H1 (cell line): Measurements from ENCODE around the gene SSC5D. TPM values are rescaled to one million over a fixed set of nuclear protein-coding genes. Genes with fewer than 3 reads are reported as not detected.

Experiments
- CTCF ChIA-PET: fragments of 300-600 bp; sonication (Branson Sonifier 250); formaldehyde crosslinking; loops from one replicate; lab custom pipeline; 2021; ENCODE audit not compliant: partially characterized antibody; lab: Charles Lee
- POLR2A ChIA-PET: fragments of 300-600 bp; sonication (Branson Sonifier 250); formaldehyde crosslinking; loops from one replicate; lab custom pipeline; 2021; ENCODE audit warnings: inconsistent platforms; ENCODE audit not compliant: partially characterized antibody; lab: Charles Lee
- DNase-seq, 2 experiments: peaks; one replicate each; pipeline versions ENCODE4 v3.0.0 to v3.0.0-alpha.2; 2010 to 2022; ENCODE audit warnings: low spot score in 2 of 2, low read depth in 1 of 2, mixed read lengths in 1 of 2
- FAIRE-seq: peaks from 2 replicates; lab custom pipeline; 2011; peaks lifted over from hg19 to GRCh38; lab: Jason Lieb, UNC
- H2AFZ ChIP-seq: 2 replicates; pipeline ENCODE4 v1.8.1; 2012; ENCODE audit warnings: low read length, inconsistent platforms
- H2AK5ac ChIP-seq: 2 replicates; pipeline ENCODE4 v1.6.1; 2013; ENCODE audit warnings: low read depth, low read length
- H2BK120ac ChIP-seq: replicated peaks from 2 replicates; pipeline ENCODE3; 2013; ENCODE audit warnings: low read depth, low read length, inconsistent platforms
- H2BK12ac ChIP-seq: 2 replicates; pipeline ENCODE4 v1.6.1; 2013; ENCODE audit warnings: low read depth, low read length
- H2BK15ac ChIP-seq: 2 replicates; pipeline ENCODE4 v1.6.1; 2013; ENCODE audit warnings: low read length
- H2BK20ac ChIP-seq: 2 replicates; pipeline ENCODE4 v1.6.1; 2013; ENCODE audit warnings: low read length
- H2BK5ac ChIP-seq: 2 replicates; pipeline ENCODE4 v1.6.1; 2013; ENCODE audit warnings: low read depth, low read length
- H3K14ac ChIP-seq: 2 replicates; pipeline ENCODE4 v1.6.1; 2013; ENCODE audit warnings: inconsistent platforms; ENCODE audit not compliant: insufficient read length
- H3K18ac ChIP-seq: 2 replicates; pipeline ENCODE4 v1.6.1; 2013; ENCODE audit warnings: low read length; ENCODE audit errors: extremely low read depth
- H3K23ac ChIP-seq: 2 replicates; pipeline ENCODE4 v1.6.1; 2013; ENCODE audit warnings: inconsistent platforms; ENCODE audit not compliant: insufficient read length
- H3K23me2 ChIP-seq: 2 replicates; pipeline ENCODE4 v1.6.1; 2013; ENCODE audit warnings: low read depth, low read length
- H3K27ac ChIP-seq: 2 replicates; pipeline ENCODE4 v1.6.1; 2011; ENCODE audit warnings: low read depth, low read length, inconsistent platforms
- H3K27me3 ChIP-seq, 4 experiments: replicated peaks in 1 of 4; 1 replicate in 1 of 4; 2 replicates in 3 of 4; pipeline versions ENCODE4 v1.6.1 to v1.8.1; 2011 to 2013; ENCODE audit warnings: low read length in 3 of 4, mild to moderate bottlenecking in 3 of 4, inconsistent platforms in 2 of 4, mixed read lengths in 2 of 4, moderate library complexity in 1 of 4; ENCODE audit not compliant: control insufficient read depth in 3 of 4, insufficient read depth in 3 of 4; ENCODE audit errors: extremely low read depth in 1 of 4
- H3K36me3 ChIP-seq, 4 experiments: 2 replicates each; pipeline versions ENCODE4 v1.6.1 to v1.8.1; 2011 to 2013; ENCODE audit warnings: mild to moderate bottlenecking in 4 of 4, low read length in 3 of 4, moderate library complexity in 2 of 4, control low read depth in 1 of 4, inconsistent platforms in 1 of 4; ENCODE audit not compliant: insufficient read depth in 4 of 4, control insufficient read depth in 2 of 4
- H3K4ac ChIP-seq: replicated peaks from 2 replicates; pipeline ENCODE3; 2013; ENCODE audit warnings: low read length, low read depth, mixed read lengths, inconsistent platforms; ENCODE audit not compliant: insufficient read length
- H3K4me1 ChIP-seq, 4 experiments: replicated peaks in 1 of 4; 1 replicate in 1 of 4; 2 replicates in 3 of 4; pipeline versions ENCODE4 v1.6.1 to v1.8.1; 2011 to 2013; ENCODE audit warnings: low read length in 3 of 4, inconsistent platforms in 2 of 4, mixed read lengths in 1 of 4; ENCODE audit not compliant: insufficient read depth in 4 of 4, control insufficient read depth in 3 of 4
- H3K4me2 ChIP-seq, 2 experiments: 2 replicates each; pipeline versions ENCODE4 v1.6.1 to v1.8.1; 2011 to 2013; ENCODE audit warnings: low read depth in 2 of 2, low read length in 2 of 2, control low read depth in 1 of 2, inconsistent platforms in 1 of 2, mild to moderate bottlenecking in 1 of 2; ENCODE audit not compliant: insufficient read depth in 1 of 2
- H3K4me3 ChIP-seq, 4 experiments: fragments of 200-600, 300-600 bp in 1 of 4; sonication (generic), shearing (Covaris generic), sonication (Bioruptor Twin) in 1 of 4; 2 replicates each; pipeline versions ENCODE4 v1.5.1 to v1.8.1; 2011 to 2016; ENCODE audit warnings: low read length in 4 of 4, low read depth in 3 of 4, control low read depth in 2 of 4, inconsistent platforms in 2 of 4, mild to moderate bottlenecking in 2 of 4, mixed read lengths in 1 of 4, moderate library complexity in 1 of 4; ENCODE audit not compliant: insufficient read depth in 2 of 4; ENCODE audit errors: extremely low read depth in 1 of 4
- H3K56ac ChIP-seq: replicated peaks from 2 replicates; pipeline ENCODE3; 2013; ENCODE audit warnings: low read depth, mild to moderate bottlenecking, mixed read lengths, low read length, inconsistent platforms; ENCODE audit not compliant: insufficient read length
- H3K79me1 ChIP-seq: 2 replicates; pipeline ENCODE4 v1.6.1; 2013; ENCODE audit warnings: low read depth, low read length, control low read depth
- H3K79me2 ChIP-seq, 2 experiments: 2 replicates each; pipeline versions ENCODE4 v1.6.1 to v1.8.1; 2012 to 2013; ENCODE audit warnings: low read length in 2 of 2, mild to moderate bottlenecking in 2 of 2, inconsistent platforms in 1 of 2; ENCODE audit not compliant: insufficient read depth in 2 of 2, control insufficient read depth in 1 of 2
- H3K9ac ChIP-seq, 4 experiments: replicated peaks in 1 of 4; 1 replicate in 1 of 4; 2 replicates in 3 of 4; pipeline versions ENCODE4 v1.6.1 to v1.8.1; 2011 to 2013; ENCODE audit warnings: low read depth in 3 of 4, low read length in 3 of 4, control low read depth in 2 of 4, mild to moderate bottlenecking in 2 of 4, moderate library complexity in 2 of 4, inconsistent platforms in 1 of 4; ENCODE audit errors: extremely low read depth in 1 of 4
- H3K9me3 ChIP-seq, 2 experiments: 2 replicates each; pipeline versions ENCODE4 v1.6.1 to v1.8.1; 2012 to 2013; ENCODE audit warnings: mild to moderate bottlenecking in 2 of 2, moderate library complexity in 2 of 2, control low read depth in 1 of 2, inconsistent platforms in 1 of 2, low read depth in 1 of 2, low read length in 1 of 2, mixed read lengths in 1 of 2; ENCODE audit not compliant: insufficient read depth in 2 of 2
- H4K20me1 ChIP-seq, 2 experiments: replicated peaks in 1 of 2; 2 replicates each; pipeline versions ENCODE3 to v1.8.1; 2011 to 2013; ENCODE audit warnings: inconsistent platforms in 2 of 2, low read length in 2 of 2, mild to moderate bottlenecking in 1 of 2; ENCODE audit not compliant: insufficient read depth in 2 of 2, control insufficient read depth in 1 of 2
- H4K5ac ChIP-seq: 2 replicates; pipeline ENCODE4 v1.6.1; 2013; ENCODE audit warnings: low read length, low read depth, mixed read lengths, inconsistent platforms; ENCODE audit not compliant: insufficient read length
- H4K8ac ChIP-seq: 2 replicates; pipeline ENCODE4 v1.8.0; 2013; ENCODE audit warnings: mild to moderate bottlenecking, moderate library complexity, low read length, inconsistent platforms; ENCODE audit not compliant: insufficient read depth; ENCODE audit errors: extremely low read depth
- H4K91ac ChIP-seq: replicated peaks from 2 replicates; pipeline ENCODE3; 2013; ENCODE audit warnings: low read length, mixed read lengths, inconsistent platforms; ENCODE audit not compliant: insufficient read length
- SP1 ChIP-seq: IDR thresholded peaks from 2 replicates; pipeline ENCODE4 v1.6.1; 2011; ENCODE audit warnings: low read depth, low read length
- WGBS, 2 experiments: shearing (Covaris generic) in 1 of 2; methylation state at CpG; one replicate each; pipeline versions ENCODE4 v1.1.6 to v1.1.7; 2013 to 2015; ENCODE audit warnings: low lambda C conversion rate in 2 of 2, mixed read lengths in 2 of 2, inconsistent platforms in 1 of 2, low coverage in 1 of 2, missing lambda C conversion rate in 1 of 2; ENCODE audit not compliant: insufficient replicate concordance in 2 of 2, insufficient coverage in 1 of 2, insufficient read length in 1 of 2; ENCODE audit errors: extremely low coverage in 1 of 2, missing lambda C conversion rate in 1 of 2; 5-methylcytosine and 5-hydroxymethylcytosine counted together
- polyA plus RNA-seq, 7 experiments: library from polyadenylated mRNA; depleted of rRNA in 3 of 7; stranded (reverse) in 5 of 7; unstranded in 2 of 7; fragments of >200 nt in 5 of 7; fragments of 200-250 nt in 2 of 7; gene quantifications; 1 replicate in 5 of 7; 2 replicates in 1 of 7; 4 replicates in 1 of 7; pipeline versions ENCODE4 v1.2.1 to v1.2.3, GENCODE V29; 2011 to 2013; ENCODE audit warnings: missing spikeins in 2 of 7, mixed read lengths in 2 of 7
- total RNA-seq: library from RNA; stranded (reverse); fragmentation: NEBNext Ultra II Directional; extraction: Animal tissue kit (Norgen Biotek cat#: 25700); gene quantifications from 2 replicates; pipeline ENCODE4 v1.2.1, GENCODE V29; 2021
- TF ChIP-seq, protein P1 (sequence below): IDR thresholded peaks from 2 replicates; pipeline ENCODE4 v1.6.1; 2012; ENCODE audit warnings: inconsistent platforms

The SSC5D gene
- total and polyA plus RNA-seq, 2 of the 8 experiments (the other 6 are each of a cell fraction or from before 2014, with no cell fraction given) = 0.39 to 1.7 TPM

DNA sequence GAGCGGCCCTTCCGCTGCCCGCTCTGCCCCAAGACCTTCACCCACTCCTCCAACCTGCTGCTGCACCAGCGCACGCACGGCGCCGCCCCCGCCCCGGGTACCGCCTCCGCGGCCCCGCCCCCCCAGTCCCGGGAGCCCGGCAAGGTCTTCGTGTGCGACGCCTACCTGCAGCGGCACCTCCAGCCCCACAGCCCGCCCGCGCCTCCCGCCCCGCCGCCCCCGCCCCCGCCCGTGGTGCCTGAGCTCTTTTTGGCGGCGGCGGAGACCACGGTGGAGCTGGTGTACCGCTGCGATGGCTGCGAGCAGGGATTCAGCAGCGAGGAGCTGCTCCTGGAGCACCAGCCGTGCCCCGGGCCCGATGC is 6.5 kb upstream of the SSC5D start:
- no peak for FAIRE-seq
- POLR2A ChIA-PET = interaction anchor here (0.6 to 4.9 kb wide), 5 partner anchors 8 to 19 kb away, joined by 3 to 27 read pairs (median 3); no protein-coding TSS in a partner anchor

More for the DNA sequence above, 6.5 kb upstream of the SSC5D start:
- no peak overlapping the region for H3K56ac ChIP-seq
- WGBS, 2 experiments = 20% methylated on average over 2 of the region's 40 CpGs; no CpG with 5 or more reads in 1 of the 2 experiments
- H3K4me2 ChIP-seq = peak overlapping the region; percentile 1 to 53; a peak in 3 of 4 replicates
- no peaks in the 10 kb centered on the region for H3K27me3 ChIP-seq
- no peaks in the 10 kb centered on the region for H3K9me3 ChIP-seq
- H3K14ac ChIP-seq = no peak overlapping the region
- H3K79me1 ChIP-seq = peaks cover 13% of the 10 kb centered on the region
- H4K91ac ChIP-seq = no peak overlapping the region
- peak overlapping the region; percentile 60; the same call in 1 of the 2 replicates for H3K18ac ChIP-seq
- CTCF ChIA-PET = interaction anchor here (0.9 to 2.8 kb wide), 2 partner anchors 14 to 22 kb away, joined by 3 to 20 read pairs; no protein-coding TSS in a partner anchor
- no peak overlapping the region for H3K9ac ChIP-seq
- no peak for DNase-seq
- peaks cover 0 to 5% of the 10 kb centered on the region in 2 experiments for H4K20me1 ChIP-seq
- no peak overlapping the region for H2BK12ac ChIP-seq
- peak overlapping the region; percentile 42; the same call in 1 of the 2 replicates for H4K8ac ChIP-seq
- H2BK15ac ChIP-seq = no peak overlapping the region
- H2BK20ac ChIP-seq = no peak overlapping the region
- no peak overlapping the region for H3K4ac ChIP-seq
- no peak overlapping the region for H2AFZ ChIP-seq
- H3K27ac ChIP-seq = no peak overlapping the region
- no peak overlapping the region for H2BK120ac ChIP-seq
- H3K36me3 ChIP-seq = peaks cover 0 to 10% (median 0%) of the 10 kb centered on the region in 4 experiments; a peak in 2 of 8 replicates
- H3K4me3 ChIP-seq = peak overlapping the region in 1 of 4 experiments; percentile 25; a peak in 1 of 8 replicates
- H2BK5ac ChIP-seq = no peak overlapping the region
- no peak overlapping the region for H2AK5ac ChIP-seq
- peaks cover 0 to 24% (median 16%) of the 10 kb centered on the region in 4 experiments; a peak in 6 of 7 replicates for H3K4me1 ChIP-seq
- H3K23ac ChIP-seq = no peak overlapping the region
- H3K23me2 ChIP-seq = peaks cover 10% of the 10 kb centered on the region
- H3K79me2 ChIP-seq = peaks cover 0 to 23% of the 10 kb centered on the region in 2 experiments; a peak in 2 of 4 replicates
- no peak for TF ChIP-seq SP1
- TF ChIP-seq, protein P1, sequence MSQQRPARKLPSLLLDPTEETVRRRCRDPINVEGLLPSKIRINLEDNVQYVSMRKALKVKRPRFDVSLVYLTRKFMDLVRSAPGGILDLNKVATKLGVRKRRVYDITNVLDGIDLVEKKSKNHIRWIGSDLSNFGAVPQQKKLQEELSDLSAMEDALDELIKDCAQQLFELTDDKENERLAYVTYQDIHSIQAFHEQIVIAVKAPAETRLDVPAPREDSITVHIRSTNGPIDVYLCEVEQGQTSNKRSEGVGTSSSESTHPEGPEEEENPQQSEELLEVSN = 0 out of 2 replicates have a peak, but pooled peaks have one; percentile 7
- H4K5ac ChIP-seq = no peak overlapping the region
